Activated T-cell treated with anti-CD3 and anti-CD28 coated beads for 1 hour (primary cell): ENCODE data around the gene EFNA2.

Source experiments
- DNase-seq: peaks from one replicate; pipeline ENCODE4 v3.0.0-alpha.2; 2020; ENCODE audit warnings: low read depth

EFNA2 gene

GRCh38 chr19:1284293-1284978, 1.2 kb upstream of the EFNA2 start:
- DNase-seq, result no peak

GRCh38 chr19:1284979-1285736, 515 bp upstream of the EFNA2 start:
- no peak for DNase-seq

- no peak for DNase-seq
These were observed 1.0 kb downstream of the EFNA2 start for GRCh38 chr19:1286487-1287353.

DNA sequence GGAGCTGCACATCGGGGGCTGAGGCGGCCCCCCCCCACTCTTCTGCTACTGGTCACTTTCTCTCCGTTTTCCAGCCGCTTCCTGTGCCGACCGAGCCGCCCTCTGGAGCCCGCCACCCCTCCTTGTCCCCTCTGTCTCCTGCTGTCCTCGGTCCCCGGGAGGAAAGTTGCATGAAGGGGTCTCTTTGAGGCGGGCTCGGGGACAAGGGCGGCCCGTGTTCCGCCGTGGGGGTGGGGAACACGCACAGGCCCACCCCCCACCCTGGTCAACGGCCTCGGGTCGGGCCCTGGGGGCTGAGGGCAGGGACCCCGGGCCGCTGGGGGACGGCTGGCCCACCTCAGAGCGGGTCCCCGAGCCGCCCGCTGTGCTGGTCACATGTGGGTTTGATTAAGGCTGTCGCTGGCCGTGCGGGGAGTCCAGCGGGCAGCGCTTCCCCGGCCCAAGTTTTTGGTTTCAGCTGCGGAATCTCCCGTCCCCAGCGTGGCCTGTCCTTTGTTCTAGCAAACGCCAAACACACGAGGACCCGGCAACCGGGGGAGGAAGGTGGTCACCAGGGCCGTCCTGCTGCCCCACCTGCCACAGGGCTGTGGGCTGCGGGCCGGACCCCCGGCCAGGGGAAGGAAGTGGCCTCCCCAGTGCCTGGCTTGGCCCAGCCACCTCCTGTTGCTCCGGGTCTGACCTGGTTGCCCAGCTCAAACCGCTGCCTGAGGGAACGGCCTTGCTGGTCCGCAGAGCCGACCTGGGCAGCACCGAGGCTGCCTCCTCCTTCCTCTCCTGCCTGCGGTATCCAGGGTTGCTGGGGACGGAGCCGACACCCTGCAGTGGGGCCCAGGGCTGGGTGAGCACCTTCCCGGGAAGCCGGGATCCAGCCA, 1.9 kb downstream of the EFNA2 start:
- no peak for DNase-seq

DNA sequence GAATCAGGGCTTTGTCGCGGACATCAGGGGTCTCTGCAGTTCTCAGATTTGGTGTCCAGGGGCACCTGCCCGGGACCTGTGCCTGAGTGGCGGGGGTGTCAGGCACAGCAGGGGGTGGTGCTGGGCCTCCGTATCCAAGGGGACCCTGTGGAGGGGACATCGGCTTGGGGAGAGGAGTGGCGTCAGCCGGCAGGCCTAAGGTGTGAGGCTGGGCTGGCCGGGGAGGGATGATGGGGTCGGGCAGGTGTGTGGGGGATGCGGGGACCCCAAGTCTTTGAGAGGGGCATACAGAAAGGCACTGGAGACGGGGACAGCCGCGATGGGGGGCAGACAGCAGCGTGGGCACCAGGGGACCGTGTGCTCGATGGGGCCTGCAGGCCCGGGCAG, 2.5 kb downstream of the EFNA2 start:
- no peak for DNase-seq

GRCh38 chr19:1288833-1289685, 3.4 kb downstream of the EFNA2 start:
- no peak for DNase-seq

DNA sequence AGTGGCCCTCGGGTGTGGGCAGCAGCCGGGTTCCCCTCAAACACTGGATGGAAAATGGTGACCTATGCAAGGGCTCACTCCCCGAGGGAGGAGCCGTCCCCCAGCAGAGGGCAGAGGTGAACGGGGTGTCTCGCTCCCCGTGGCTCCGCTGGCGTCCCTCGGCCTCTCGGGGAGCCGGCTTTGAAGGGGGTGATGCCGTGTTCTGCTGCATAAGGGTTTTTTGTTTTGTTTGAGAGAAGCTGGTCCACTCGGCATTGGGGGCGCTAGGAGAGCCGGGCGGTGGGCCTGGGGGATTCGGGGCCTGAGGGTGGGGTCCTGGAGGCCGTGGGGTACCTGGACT, 4.0 kb downstream of the EFNA2 start:
- DNase-seq, result no peak

DNA sequence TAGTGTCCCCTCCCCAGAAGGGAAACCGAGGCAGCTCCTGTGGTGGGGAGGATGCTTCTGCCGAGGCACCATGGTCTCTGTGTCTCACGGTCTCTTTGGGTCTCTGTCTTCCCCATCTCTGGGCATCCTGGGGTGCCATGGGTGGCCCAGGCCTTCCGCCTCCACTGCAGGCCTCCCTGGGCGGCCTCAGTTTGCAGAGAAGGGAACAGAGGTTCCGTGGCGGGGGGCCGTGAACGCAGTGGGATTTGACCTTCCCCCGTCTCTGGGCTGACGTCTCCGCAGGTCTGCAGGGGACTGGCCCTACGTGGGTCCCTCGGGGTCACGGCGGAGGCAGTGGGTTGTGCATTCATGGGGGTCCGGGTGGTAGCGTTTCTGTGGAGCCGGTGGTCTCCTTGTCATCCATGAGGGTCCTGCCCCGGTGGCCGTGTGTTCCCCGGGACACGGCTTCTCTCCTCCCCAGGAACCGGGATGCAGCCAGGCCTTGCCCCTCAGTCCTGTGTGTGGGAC, 4.6 kb downstream of the EFNA2 start:
- DNase-seq, result no peak

DNA sequence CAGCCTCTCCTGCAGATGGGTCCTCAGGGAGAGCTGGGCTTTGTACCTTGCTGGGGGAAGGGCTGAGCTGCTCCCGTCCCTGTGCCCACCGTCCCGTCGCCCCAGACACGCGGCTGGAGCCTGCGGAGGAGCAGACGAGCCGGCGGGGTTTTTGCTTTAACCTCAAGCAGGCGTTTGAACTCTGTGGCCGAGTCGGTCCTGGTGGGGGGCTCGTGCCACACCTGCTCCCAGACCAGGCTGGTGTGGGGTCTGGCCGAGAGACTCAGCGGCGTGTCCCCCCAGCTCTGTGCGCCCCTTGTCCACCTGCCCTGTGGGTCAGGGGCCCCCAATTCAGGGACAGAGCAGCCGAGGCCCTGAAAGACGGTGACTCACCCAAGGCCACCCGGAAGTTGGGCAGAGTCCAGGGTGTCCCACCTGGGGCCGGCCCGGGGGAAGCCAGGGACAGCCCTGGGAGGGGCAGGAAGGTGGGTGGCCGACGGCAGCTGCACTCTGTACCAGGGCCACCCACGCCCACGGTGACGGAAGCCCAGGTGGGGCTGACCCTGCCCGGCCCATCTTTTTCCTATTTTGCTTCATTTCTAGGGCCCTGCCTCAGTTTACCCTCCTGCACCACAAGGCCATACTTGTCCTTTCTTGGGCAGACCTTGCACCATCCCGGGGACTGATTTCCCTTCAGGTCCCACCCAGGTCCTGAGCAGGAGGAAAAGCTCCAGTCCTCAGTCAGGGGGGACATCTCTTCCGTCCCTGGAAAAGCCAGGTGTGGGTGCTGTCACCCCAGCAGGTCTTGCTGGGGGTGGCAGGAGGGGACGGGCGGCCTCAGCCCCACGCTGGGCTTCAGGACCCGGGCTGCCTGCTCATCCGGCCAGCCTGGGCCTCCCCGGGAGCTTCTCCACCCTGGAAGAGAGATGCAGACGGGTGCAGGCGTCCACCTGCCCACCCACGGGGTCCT, 5.3 kb downstream of the EFNA2 start:
- DNase-seq, result no peak

GRCh38 chr19:1291761-1292418, 6.2 kb downstream of the EFNA2 start:
- no peak for DNase-seq

DNA sequence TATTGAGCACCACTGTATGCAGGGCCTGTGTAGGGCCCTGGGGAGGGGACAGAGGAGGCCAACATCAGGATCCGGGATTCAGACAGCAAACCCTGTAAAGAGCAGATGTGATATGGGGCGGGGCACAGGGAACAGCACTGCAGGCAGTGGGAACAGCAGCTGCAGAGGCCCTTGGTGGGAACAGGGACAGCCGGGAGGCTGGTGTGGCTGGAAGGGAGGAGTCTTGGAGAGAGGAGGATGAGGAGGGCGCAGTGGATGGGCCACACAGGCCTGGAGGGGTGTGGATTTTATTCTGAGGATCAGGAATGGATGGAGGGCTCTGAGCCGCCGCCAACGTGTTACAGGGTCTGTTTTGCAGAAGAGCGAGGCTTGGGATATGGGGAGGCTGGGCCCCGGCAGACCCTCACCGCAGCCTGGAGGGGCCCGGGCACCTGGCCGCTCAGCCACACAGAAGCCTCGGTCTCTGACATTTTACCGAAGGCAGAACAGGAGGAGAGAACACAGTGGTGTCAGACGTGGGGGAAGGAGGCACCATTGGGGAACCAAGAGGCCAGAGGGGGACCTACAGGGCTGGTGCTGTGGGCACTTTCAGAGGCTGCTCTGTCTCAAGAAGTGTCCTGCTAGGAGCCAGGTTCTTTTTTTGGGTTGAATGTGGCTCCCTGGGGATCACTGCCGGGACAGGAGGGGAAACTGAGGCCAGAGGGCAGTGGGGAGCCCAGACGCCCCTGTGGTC, 6.9 kb downstream of the EFNA2 start:
- no peak for DNase-seq

- no peak for DNase-seq
These were observed 8.3 kb downstream of the EFNA2 start for GRCh38 chr19:1293782-1294604.

DNA sequence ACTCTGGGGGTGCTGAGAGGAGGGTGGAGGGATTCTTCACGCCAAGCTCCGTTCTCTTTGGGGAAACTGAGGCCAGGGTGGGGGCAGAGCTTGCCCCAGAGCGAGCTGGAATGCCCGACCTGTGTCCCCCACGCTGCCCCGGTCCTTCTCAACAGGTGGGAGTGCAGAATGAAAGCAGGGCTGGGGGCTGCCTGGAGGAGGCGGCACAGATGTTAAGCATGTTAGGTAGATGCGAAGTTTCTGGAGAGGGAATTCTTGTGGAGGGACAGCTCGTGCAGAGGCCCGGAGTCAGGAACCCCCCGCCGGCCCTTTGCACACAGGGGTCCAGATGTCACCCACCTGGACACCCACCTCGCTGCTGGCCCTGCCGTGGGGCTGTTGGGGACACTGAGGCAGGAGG, 9.0 kb downstream of the EFNA2 start:
- DNase-seq, result no peak

DNA sequence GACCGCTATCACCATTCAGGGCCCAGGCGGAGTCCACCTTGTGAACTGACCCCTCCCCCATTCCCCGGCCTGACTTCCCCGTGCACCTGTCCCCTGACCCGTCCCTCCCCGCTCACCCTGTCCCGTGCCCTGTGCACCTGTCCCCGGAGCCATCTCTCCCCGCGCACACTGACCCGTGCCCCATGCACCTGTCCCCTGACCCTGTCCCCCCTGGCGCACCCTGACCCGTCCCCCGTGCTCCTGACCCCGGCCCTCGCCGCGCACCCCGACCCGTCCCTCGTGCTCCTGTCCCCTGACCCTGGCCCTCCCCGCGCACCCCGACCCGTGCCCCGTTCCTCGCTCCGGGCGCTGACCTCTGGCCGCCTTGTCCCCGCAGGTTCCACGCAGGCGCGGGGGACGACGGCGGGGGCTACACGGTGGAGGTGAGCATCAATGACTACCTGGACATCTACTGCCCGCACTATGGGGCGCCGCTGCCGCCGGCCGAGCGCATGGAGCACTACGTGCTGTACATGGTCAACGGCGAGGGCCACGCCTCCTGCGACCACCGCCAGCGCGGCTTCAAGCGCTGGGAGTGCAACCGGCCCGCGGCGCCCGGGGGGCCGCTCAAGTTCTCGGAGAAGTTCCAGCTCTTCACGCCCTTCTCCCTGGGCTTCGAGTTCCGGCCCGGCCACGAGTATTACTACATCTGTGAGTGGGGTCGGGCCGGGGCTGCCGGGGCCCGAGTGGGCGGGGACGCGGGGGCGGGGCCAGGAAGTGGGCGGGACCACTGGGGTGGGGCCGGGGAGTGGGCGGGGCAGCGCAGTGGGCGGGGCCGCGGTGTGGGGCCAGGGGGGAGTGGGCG, 9.7 kb downstream of the EFNA2 start:
- peak; percentile 37 for DNase-seq

DNA sequence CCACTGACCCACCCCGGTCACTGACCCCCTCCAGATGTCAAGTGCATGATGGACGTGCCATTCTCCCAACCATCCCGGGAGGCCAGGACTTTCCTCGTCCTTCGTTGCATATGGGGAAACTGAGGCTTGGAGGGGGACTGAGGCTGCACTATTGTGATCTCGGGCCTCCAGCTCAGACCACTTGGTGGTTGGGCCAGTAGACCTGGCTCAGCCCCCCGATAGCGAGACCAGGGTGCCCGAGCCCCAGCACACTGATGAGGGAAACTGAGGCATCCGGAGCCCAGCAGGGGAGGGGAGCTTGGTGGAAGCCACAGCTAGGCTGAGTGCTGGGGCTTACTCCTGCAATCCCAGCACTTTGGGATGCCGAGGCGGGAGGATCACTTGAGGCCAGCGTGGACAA, 10.4 kb downstream of the EFNA2 start:
- no peak for DNase-seq

- no peak for DNase-seq
These were observed 11.1 kb downstream of the EFNA2 start for GRCh38 chr19:1296575-1297271.
